ENCODE results near the gene CAPN13.

Gene CAPN13, protein sequence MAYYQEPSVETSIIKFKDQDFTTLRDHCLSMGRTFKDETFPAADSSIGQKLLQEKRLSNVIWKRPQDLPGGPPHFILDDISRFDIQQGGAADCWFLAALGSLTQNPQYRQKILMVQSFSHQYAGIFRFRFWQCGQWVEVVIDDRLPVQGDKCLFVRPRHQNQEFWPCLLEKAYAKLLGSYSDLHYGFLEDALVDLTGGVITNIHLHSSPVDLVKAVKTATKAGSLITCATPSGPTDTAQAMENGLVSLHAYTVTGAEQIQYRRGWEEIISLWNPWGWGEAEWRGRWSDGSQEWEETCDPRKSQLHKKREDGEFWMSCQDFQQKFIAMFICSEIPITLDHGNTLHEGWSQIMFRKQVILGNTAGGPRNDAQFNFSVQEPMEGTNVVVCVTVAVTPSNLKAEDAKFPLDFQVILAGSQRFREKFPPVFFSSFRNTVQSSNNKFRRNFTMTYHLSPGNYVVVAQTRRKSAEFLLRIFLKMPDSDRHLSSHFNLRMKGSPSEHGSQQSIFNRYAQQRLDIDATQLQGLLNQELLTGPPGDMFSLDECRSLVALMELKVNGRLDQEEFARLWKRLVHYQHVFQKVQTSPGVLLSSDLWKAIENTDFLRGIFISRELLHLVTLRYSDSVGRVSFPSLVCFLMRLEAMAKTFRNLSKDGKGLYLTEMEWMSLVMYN

GRCh38 chr2:30807249-30807648 is at the start of gene CAPN13:
TSS of gene CAPN13 (minus strand) at chr2:30807446. CDS start at chr2:30787325, 20,121 bp downstream.
- no peak for DNase-seq

DNA sequence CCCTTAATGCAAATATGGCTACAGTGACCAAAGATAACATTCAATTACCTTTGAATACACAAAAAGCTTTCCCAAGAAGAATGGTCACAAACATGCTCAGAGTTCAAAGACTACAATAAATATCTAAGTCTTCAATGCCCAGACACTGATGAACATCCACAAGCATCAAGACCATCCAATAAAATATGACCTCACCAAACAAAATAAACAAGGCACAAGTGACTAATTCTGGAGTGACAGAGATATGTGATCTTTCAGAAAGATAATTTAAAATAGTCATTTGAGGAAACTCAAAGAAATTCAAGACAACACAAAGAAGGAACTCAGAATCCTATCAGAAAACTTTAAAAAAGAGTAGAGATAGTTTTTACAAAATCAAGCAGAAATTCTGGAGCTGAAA is 40.6 kb upstream of the CAPN13 start:
- no peak for DNase-seq

- DNase-seq = no peak
These were observed 40.1 kb upstream of the CAPN13 start for GRCh38 chr2:30847329-30847728.

- DNase-seq = no peak
These were observed 21.3 kb upstream of the CAPN13 start for GRCh38 chr2:30828586-30828985.

DNA sequence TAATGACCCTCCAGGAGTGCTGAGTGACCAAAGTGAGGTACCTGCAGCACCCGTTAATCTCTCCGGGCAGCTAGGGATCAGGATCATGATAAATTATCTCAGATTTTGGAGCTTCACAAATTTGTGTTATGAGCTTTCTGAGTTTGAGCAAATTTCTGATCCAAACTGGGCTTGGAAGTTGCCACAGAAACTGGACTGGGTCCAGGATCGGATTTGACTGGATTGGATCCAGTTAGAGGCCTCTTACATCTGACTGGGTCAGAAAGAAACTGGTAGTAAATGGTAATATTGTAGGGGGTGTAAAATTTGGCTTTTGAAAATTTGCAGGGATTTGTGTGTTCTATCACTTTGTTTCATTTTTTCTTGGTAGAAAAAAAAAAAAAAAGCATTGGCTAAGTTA is 19.7 kb upstream of the CAPN13 start:
- DNase-seq = no peak

- DNase-seq = no peak
These were observed 19.2 kb upstream of the CAPN13 start for GRCh38 chr2:30826481-30826880.

GRCh38 chr2:30823452-30823851 is 16.2 kb upstream of the CAPN13 start:
- DNase-seq = no peak

DNA sequence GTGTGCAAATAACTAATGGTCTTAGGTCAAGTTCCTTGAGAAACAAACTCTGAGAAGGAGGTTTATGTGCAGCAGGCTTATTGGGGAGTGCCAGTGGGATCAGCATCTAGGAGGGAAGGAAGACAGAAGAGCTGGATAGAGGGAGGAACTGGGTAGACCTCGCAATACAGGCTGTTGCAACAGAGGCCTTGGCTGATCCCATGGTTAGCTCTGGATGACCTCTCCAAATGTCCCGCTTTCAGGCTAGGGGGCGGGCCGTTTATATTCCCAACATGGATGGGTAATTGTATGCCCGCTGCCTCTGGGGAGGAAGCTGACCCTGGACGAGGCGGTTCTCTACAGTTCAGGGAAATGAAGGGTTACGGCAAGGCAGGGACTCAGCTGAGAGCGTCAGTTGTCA is 14.7 kb upstream of the CAPN13 start:
- no peak for DNase-seq

DNA sequence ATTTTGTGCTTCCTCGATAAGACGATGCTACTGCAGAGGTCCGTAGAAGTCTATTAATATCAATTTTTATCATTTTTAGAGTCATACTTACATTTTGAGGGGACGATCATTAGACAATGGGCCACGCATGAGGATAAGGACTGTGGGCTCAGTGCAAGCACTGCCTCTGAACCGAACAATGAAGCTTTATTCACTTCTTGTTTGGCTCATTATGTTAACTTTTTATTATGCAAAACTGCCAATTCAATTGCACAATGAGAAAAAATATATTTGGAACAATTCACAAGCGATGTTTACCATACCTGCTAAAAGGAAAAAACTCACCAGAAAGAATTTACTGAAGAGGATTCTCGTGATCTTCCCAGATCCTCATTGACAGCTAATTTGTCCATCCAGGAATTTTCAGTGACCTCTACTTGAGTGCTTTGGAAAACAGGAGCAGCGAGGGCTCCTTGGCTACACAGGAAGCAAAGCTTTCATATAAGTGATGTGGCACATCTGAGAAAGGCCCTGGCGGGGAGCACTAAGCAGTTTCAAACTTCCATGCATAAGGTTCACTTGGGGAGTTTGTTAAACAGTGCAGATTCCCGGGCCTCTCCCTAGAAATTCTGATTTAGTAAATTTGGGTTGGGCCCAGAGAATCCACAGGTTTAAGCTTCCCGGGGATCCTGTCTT is 13.3 kb upstream of the CAPN13 start:
- no peak for DNase-seq

DNA sequence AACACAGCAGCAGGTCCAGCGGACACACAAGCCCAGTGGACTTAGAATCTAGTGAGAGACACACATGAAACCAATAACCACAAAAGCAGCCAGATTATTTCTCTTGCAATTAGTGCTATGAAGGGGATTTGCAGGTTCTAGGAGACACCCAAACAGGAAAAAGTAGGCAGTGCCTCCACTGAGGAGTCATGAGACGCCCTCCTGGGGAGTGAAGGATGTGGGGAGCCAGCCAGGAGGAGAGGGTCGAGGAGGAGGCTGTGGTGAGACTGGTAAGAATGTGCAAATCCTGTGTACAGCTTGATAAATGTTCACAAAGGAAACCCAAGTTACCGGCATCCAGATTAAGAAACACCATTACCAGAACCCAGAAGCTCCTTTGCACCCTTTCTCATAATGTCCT is 2.7 kb upstream of the CAPN13 start:
- no peak for DNase-seq

GRCh38 chr2:30808695-30809094 is 1.4 kb upstream of the CAPN13 start:
- DNase-seq = no peak

GRCh38 chr2:30803281-30803680 is 4.0 kb downstream of the CAPN13 start:
- no peak for DNase-seq

DNA sequence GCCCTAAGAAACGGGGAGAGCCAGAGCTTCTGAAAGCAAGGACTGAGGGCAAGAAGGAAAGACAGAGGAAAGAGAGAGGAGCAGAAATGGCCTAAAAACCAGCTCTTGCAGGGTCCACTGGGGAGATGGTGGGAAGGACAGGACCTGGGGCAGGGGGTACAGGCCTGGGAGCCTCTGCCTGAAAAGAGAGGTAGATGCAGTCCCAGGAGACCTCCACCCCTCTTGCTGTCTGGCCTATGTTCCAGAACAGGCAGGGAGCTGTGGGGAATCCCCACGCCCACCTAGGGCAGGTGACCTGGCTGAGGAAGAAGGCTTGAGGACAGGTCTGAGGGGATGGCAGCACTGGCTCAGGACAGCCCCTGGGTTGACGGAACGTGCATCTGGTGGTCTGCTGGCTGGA is 4.6 kb downstream of the CAPN13 start:
- DNase-seq = no peak

- no peak for DNase-seq
These were observed 5.3 kb downstream of the CAPN13 start for GRCh38 chr2:30801821-30802455.

DNA sequence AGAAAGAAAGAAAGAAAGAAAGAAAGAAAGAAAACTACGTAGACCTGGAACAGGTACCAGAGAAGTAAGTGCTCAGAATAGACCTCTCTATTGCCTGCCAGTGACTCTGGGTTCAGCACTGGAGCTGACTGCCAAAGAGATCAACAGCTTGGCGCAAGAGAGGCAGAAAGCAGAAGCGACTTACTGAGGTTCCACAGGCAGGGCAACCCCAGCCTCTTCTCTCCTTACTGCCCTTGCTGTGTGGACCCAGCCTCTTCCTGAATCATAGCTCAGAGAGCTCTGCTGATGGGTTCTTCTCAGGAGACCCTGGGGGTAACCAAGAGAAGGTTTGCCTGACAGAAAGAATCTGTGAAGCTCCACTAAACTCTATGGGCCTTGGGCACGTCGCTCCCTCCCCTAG is 7.1 kb downstream of the CAPN13 start:
- no peak for DNase-seq

- no peak for DNase-seq
These were observed 7.9 kb downstream of the CAPN13 start for GRCh38 chr2:30799366-30799765.

DNA sequence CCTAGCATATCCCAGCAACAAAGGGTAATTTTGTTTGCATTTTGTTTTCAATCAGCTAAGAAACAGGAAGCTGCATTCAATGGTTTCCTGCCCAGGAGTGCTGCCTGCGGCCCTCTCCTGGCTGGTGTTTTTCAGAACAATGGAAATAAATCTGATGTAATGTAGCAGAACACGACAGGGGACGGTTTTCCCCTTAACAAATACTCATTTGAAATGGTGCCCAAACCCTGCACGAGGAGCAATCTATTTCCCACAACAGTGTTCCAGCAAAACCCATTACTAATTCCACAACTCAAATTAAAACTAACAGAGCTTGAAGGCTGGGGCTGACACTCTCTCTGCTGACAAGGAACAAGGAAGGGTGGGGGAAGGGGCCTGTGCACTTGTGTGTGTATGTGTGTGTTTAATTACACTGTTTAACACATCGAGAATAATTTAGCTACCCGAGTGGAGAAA is 8.7 kb downstream of the CAPN13 start:
- no peak for DNase-seq

- no peak for DNase-seq
These were observed 9.7 kb downstream of the CAPN13 start for GRCh38 chr2:30797381-30798015.

DNA sequence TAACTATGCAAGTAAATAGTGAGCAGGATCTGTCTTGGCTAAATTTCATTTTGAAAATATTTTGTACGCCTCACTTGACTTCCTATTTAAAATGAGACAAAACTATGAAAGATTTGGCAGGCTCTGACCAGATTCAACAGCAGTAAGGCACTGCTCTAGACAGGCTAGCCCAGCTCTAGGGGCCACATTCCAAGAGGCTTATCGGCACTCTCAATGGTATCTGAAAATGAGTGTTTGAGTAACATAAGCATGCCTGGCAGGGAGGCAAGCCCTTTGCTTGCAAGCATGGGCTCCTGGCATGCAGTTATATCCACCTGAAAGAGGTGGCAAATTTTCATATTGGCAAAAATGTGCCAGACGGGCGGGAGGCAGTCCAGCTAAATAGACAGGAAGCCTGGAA is 10.5 kb downstream of the CAPN13 start:
- no peak for DNase-seq

- DNase-seq = no peak
These were observed 14.7 kb downstream of the CAPN13 start for GRCh38 chr2:30792521-30792920.

GRCh38 chr2:30790879-30791278 is 16.4 kb downstream of the CAPN13 start:
- DNase-seq = no peak

- no peak for DNase-seq
These were observed 17.5 kb downstream of the CAPN13 start for GRCh38 chr2:30789670-30790210.
